ENCODE measurements around the gene OPN4. TPM values are rescaled to one million over a fixed set of nuclear protein-coding genes. Genes with fewer than 3 reads are reported as not detected.
A peak's percentile ranks its signal among the peaks of the same experiment; 100 is the strongest.

The OPN4 gene
- total RNA-seq, 1 donor from 2014 or later = not detected

GRCh38 chr10:86686972-86687371, 32.6 kb downstream of the OPN4 start:
- Mint-ChIP-seq H3K9me3 (ENCODE audit: unreplicated experiment) (peaks cover 16% of the 10 kb centered on the region), H3K27ac (ENCODE audit: unreplicated experiment) (no peak overlapping the region), H3K36me3 (ENCODE audit: unreplicated experiment) (no peaks in the 10 kb centered on the region), H3K4me3 (ENCODE audit: unreplicated experiment) (no peak overlapping the region), H3K4me1 (ENCODE audit: low read depth, unreplicated experiment) (peaks cover 42% of the 10 kb centered on the region), H3K27me3 (ENCODE audit: unreplicated experiment) (peaks cover 22% of the 10 kb centered on the region)
- no peak for TF ChIP-seq CTCF (IDR thresholded peaks at IDR 0.05; ENCODE audit: partially characterized antibody, unreplicated experiment)
- DNase-seq = no peak

- H3K27me3 Mint-ChIP-seq (ENCODE audit: unreplicated experiment) = peaks cover 22% of the 10 kb centered on the region
- TF ChIP-seq CTCF (IDR thresholded peaks at IDR 0.05; ENCODE audit: partially characterized antibody, unreplicated experiment) = no peak
- H3K9me3 Mint-ChIP-seq (ENCODE audit: unreplicated experiment) = peaks cover 16% of the 10 kb centered on the region
- peak overlapping the region; percentile 38 for H3K4me3 Mint-ChIP-seq (ENCODE audit: unreplicated experiment)
- H3K27ac Mint-ChIP-seq (ENCODE audit: unreplicated experiment) = peak overlapping the region; percentile 68
- no peak for DNase-seq
- peaks cover 35% of the 10 kb centered on the region for H3K4me1 Mint-ChIP-seq (ENCODE audit: low read depth, unreplicated experiment)
- no peaks in the 10 kb centered on the region for H3K36me3 Mint-ChIP-seq (ENCODE audit: unreplicated experiment)
Observed at GRCh38 chr10:86687750-86688149, 33.4 kb downstream of the OPN4 start.

GRCh38 chr10:86688398-86688921, 34.1 kb downstream of the OPN4 start:
- H3K4me3 Mint-ChIP-seq (ENCODE audit: unreplicated experiment) = no peak overlapping the region
- H3K9me3 Mint-ChIP-seq (ENCODE audit: unreplicated experiment) = peaks cover 18% of the 10 kb centered on the region
- H3K36me3 Mint-ChIP-seq (ENCODE audit: unreplicated experiment) = no peaks in the 10 kb centered on the region
- H3K27me3 Mint-ChIP-seq (ENCODE audit: unreplicated experiment) = peaks cover 21% of the 10 kb centered on the region
- peak overlapping the region; percentile 33 for H3K27ac Mint-ChIP-seq (ENCODE audit: unreplicated experiment)
- peaks cover 31% of the 10 kb centered on the region for H3K4me1 Mint-ChIP-seq (ENCODE audit: low read depth, unreplicated experiment)
- peak; percentile 61 for DNase-seq
- TF ChIP-seq CTCF (IDR thresholded peaks at IDR 0.05; ENCODE audit: partially characterized antibody, unreplicated experiment) = peak; percentile 92

- Mint-ChIP-seq H3K9me3 (ENCODE audit: unreplicated experiment) (peaks cover 18% of the 10 kb centered on the region), H3K27me3 (ENCODE audit: unreplicated experiment) (peaks cover 18% of the 10 kb centered on the region), H3K36me3 (ENCODE audit: unreplicated experiment) (no peaks in the 10 kb centered on the region), H3K4me3 (ENCODE audit: unreplicated experiment) (peak overlapping the region; percentile 9), H3K27ac (ENCODE audit: unreplicated experiment) (no peak overlapping the region), H3K4me1 (ENCODE audit: low read depth, unreplicated experiment) (peaks cover 32% of the 10 kb centered on the region)
- TF ChIP-seq CTCF (IDR thresholded peaks at IDR 0.05; ENCODE audit: partially characterized antibody, unreplicated experiment) = no peak
- DNase-seq = no peak
Observed at GRCh38 chr10:86689146-86689545, 34.8 kb downstream of the OPN4 start.

- Mint-ChIP-seq H3K4me1 (ENCODE audit: low read depth, unreplicated experiment) (peaks cover 30% of the 10 kb centered on the region), H3K27ac (ENCODE audit: unreplicated experiment) (no peak overlapping the region), H3K36me3 (ENCODE audit: unreplicated experiment) (no peaks in the 10 kb centered on the region), H3K9me3 (ENCODE audit: unreplicated experiment) (peaks cover 18% of the 10 kb centered on the region), H3K27me3 (ENCODE audit: unreplicated experiment) (peaks cover 18% of the 10 kb centered on the region), H3K4me3 (ENCODE audit: unreplicated experiment) (no peak overlapping the region)
- no peak for DNase-seq
- TF ChIP-seq CTCF (IDR thresholded peaks at IDR 0.05; ENCODE audit: partially characterized antibody, unreplicated experiment) = no peak
Observed at GRCh38 chr10:86690231-86690630, 35.9 kb downstream of the OPN4 start.

Data from glutamatergic neuron (in vitro differentiated cells).